GM23338 (cell line): ENCODE measurements around the gene HAL. TPM values are rescaled to one million over a fixed set of nuclear protein-coding genes. Genes with fewer than 3 reads are reported as not detected.

Experiments used
- CREB1 ChIP-seq: fragments of 250-450 bp; sonication (Bioruptor Pico); IDR thresholded peaks from 2 replicates; pipeline ENCODE4 v1.5.0; 2020; ENCODE audit warnings: low read depth, mild to moderate bottlenecking, moderate library complexity
- EZH2 ChIP-seq: fragments of 200-600 bp; sonication (generic); IDR thresholded peaks from one replicate; pipeline ENCODE4 v1.8.0; 2017; ENCODE audit warnings: antibody characterized with exemption, mild to moderate bottlenecking, low read depth; ENCODE audit not compliant: unreplicated experiment
- EZH2phosphoT487 ChIP-seq: fragments of 200-600 bp; sonication (generic); IDR thresholded peaks from one replicate; pipeline ENCODE4 v1.8.1; 2018; ENCODE audit warnings: antibody characterized with exemption; ENCODE audit not compliant: unreplicated experiment
- JUNB ChIP-seq: IDR thresholded peaks from one replicate; pipeline ENCODE4 v1.6.1; 2016; ENCODE audit warnings: antibody characterized with exemption; ENCODE audit not compliant: unreplicated experiment
- NANOG ChIP-seq: IDR thresholded peaks from 2 replicates; pipeline ENCODE4 v1.6.1; 2016; ENCODE audit warnings: antibody characterized with exemption, borderline replicate concordance
- POLR2AphosphoS5 ChIP-seq: IDR thresholded peaks from 2 replicates; pipeline ENCODE4 v1.6.1; 2016; ENCODE audit warnings: antibody characterized with exemption, low read depth
- REST ChIP-seq: IDR thresholded peaks from one replicate; pipeline ENCODE4 v1.6.1; 2018; ENCODE audit warnings: antibody characterized with exemption; ENCODE audit not compliant: unreplicated experiment
- STAT1 ChIP-seq: IDR thresholded peaks from one replicate; pipeline ENCODE4 v1.6.1; 2016; ENCODE audit warnings: antibody characterized with exemption; ENCODE audit not compliant: unreplicated experiment
- ZNF331 ChIP-seq: fragments of 250-450 bp; sonication (Bioruptor Pico); IDR thresholded peaks from 2 replicates; pipeline ENCODE4 v1.5.0; 2020; ENCODE audit warnings: low read depth, mild to moderate bottlenecking, moderate library complexity
- polyA plus RNA-seq: library from polyadenylated mRNA; unstranded; fragments of >200 nt; fragmentation: Nextera tagmentation; extraction: Ambion mirVana; gene quantifications from 2 replicates; pipeline ENCODE4 v1.2.1, GENCODE V29; 2016
- total RNA-seq: library from RNA; depleted of rRNA; stranded (reverse); fragments of >200 nt; shearing (Covaris generic); gene quantifications from 2 replicates; pipeline ENCODE4 v1.2.3, GENCODE V29; 2014
- TF ChIP-seq, protein P1 (sequence below): fragments of 250-450 bp; sonication (Bioruptor Pico); IDR thresholded peaks from 2 replicates; pipeline ENCODE4 v1.5.0; 2020; ENCODE audit warnings: mild to moderate bottlenecking, moderate library complexity
- TF ChIP-seq, protein P2 (sequence below), 2 experiments: fragments of 200-600 bp in 1 of 2; sonication (generic) in 1 of 2; conservative IDR thresholded peaks; 2 replicates each; pipeline versions ENCODE4 v1.5.1 to v1.6.1; 2016 to 2017; ENCODE audit warnings: antibody characterized with exemption in 2 of 2, low read depth in 2 of 2, mild to moderate bottlenecking in 2 of 2, moderate library complexity in 1 of 2

HAL gene
- total and polyA plus RNA-seq, 2 experiments from 2014 or later: 0.17 to 0.24 TPM

DNA sequence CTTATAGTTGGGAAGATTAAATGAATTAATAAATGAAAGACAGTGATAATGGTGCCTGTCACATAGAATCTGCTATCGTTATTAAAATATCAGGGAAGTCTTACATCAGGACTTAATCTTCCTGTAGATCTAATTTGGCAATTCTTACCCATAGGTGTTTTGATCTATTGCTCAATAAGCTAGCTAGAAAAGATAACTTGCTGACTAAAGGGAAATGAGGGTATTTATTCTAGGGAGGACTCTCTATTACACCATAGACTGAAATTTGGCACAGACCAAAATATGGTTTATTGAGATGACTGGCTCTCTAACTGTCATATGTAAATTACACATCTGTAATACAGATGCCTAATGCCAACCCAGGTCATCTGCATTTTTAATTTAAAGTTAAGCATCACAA is 11.5 kb downstream of the HAL start (continued):
- TF ChIP-seq, protein P1, sequence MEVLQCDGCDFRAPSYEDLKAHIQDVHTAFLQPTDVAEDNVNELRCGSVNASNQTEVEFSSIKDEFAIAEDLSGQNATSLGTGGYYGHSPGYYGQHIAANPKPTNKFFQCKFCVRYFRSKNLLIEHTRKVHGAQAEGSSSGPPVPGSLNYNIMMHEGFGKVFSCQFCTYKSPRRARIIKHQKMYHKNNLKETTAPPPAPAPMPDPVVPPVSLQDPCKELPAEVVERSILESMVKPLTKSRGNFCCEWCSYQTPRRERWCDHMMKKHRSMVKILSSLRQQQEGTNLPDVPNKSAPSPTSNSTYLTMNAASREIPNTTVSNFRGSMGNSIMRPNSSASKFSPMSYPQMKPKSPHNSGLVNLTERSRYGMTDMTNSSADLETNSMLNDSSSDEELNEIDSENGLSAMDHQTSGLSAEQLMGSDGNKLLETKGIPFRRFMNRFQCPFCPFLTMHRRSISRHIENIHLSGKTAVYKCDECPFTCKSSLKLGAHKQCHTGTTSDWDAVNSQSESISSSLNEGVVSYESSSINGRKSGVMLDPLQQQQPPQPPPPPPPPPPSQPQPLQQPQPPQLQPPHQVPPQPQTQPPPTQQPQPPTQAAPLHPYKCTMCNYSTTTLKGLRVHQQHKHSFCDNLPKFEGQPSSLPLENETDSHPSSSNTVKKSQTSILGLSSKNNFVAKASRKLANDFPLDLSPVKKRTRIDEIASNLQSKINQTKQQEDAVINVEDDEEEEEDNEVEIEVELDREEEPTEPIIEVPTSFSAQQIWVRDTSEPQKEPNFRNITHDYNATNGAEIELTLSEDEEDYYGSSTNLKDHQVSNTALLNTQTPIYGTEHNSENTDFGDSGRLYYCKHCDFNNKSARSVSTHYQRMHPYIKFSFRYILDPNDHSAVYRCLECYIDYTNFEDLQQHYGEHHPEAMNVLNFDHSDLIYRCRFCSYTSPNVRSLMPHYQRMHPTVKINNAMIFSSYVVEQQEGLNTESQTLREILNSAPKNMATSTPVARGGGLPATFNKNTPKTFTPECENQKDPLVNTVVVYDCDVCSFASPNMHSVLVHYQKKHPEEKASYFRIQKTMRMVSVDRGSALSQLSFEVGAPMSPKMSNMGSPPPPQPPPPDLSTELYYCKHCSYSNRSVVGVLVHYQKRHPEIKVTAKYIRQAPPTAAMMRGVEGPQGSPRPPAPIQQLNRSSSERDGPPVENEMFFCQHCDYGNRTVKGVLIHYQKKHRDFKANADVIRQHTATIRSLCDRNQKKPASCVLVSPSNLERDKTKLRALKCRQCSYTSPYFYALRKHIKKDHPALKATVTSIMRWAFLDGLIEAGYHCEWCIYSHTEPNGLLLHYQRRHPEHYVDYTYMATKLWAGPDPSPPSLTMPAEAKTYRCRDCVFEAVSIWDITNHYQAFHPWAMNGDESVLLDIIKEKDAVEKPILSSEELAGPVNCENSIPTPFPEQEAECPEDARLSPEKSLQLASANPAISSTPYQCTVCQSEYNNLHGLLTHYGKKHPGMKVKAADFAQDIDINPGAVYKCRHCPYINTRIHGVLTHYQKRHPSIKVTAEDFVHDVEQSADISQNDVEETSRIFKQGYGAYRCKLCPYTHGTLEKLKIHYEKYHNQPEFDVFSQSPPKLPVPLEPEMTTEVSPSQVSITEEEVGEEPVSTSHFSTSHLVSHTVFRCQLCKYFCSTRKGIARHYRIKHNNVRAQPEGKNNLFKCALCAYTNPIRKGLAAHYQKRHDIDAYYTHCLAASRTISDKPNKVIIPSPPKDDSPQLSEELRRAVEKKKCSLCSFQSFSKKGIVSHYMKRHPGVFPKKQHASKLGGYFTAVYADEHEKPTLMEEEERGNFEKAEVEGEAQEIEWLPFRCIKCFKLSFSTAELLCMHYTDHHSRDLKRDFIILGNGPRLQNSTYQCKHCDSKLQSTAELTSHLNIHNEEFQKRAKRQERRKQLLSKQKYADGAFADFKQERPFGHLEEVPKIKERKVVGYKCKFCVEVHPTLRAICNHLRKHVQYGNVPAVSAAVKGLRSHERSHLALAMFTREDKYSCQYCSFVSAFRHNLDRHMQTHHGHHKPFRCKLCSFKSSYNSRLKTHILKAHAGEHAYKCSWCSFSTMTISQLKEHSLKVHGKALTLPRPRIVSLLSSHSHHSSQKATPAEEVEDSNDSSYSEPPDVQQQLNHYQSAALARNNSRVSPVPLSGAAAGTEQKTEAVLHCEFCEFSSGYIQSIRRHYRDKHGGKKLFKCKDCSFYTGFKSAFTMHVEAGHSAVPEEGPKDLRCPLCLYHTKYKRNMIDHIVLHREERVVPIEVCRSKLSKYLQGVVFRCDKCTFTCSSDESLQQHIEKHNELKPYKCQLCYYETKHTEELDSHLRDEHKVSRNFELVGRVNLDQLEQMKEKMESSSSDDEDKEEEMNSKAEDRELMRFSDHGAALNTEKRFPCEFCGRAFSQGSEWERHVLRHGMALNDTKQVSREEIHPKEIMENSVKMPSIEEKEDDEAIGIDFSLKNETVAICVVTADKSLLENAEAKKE (CRISPR knock-in tag): no peak
- no peak for TF ChIP-seq REST
- no peak for TF ChIP-seq POLR2AphosphoS5
- TF ChIP-seq CREB1 (CRISPR knock-in tag): no peak
- TF ChIP-seq, protein P2, sequence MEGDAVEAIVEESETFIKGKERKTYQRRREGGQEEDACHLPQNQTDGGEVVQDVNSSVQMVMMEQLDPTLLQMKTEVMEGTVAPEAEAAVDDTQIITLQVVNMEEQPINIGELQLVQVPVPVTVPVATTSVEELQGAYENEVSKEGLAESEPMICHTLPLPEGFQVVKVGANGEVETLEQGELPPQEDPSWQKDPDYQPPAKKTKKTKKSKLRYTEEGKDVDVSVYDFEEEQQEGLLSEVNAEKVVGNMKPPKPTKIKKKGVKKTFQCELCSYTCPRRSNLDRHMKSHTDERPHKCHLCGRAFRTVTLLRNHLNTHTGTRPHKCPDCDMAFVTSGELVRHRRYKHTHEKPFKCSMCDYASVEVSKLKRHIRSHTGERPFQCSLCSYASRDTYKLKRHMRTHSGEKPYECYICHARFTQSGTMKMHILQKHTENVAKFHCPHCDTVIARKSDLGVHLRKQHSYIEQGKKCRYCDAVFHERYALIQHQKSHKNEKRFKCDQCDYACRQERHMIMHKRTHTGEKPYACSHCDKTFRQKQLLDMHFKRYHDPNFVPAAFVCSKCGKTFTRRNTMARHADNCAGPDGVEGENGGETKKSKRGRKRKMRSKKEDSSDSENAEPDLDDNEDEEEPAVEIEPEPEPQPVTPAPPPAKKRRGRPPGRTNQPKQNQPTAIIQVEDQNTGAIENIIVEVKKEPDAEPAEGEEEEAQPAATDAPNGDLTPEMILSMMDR (conservative IDR thresholded peaks at IDR 0.05; ENCODE audit: low read depth in 2 of 2): no peak
- no peak for TF ChIP-seq NANOG
- TF ChIP-seq ZNF331 (CRISPR knock-in tag): no peak
- TF ChIP-seq JUNB: no peak
- TF ChIP-seq STAT1: no peak
- TF ChIP-seq EZH2phosphoT487: no peak
- no peak for TF ChIP-seq EZH2
